K562 (cell line): ENCODE measurements around the gene EPGN. TPM values are rescaled to one million over a fixed set of nuclear protein-coding genes. Genes with fewer than 3 reads are reported as not detected.
A peak's percentile ranks its signal among the peaks of the same experiment; 100 is the strongest.

Experiments
- ATAC-seq: fragments of 200-7000 bp; cut with Tn5 transposase; 3 replicates; pipeline ENCODE4 v1.9.1; 2020; ENCODE audit warnings: moderate library complexity
- BruUV-seq: library from RNA; stranded (reverse); fragments of 400-500 nt; replicated peaks from 2 replicates; lab custom pipeline; 2021; lab: Mats Ljungman, UMichigan
- CTCF ChIA-PET: fragments of 300-600 bp; formaldehyde crosslinking; extraction: SDS; loops from one replicate; lab custom pipeline; 2021; ENCODE audit warnings: low intra/inter-chr PET ratio; lab: Yijun Ruan, JAX
- POLR2A ChIA-PET: fragments of 300-600, 350-650 bp; sonication (Branson Sonifier 250); formaldehyde crosslinking; extraction: SDS; loops from one replicate; lab custom pipeline; 2021; ENCODE audit warnings: antibody characterized with exemption, inconsistent platforms; lab: Yijun Ruan, JAX
- DNase-seq, 4 experiments: peaks; one replicate each; pipeline versions ENCODE4 v3.0.0 to v3.0.0-alpha.2; 2011 to 2018; ENCODE audit warnings: low spot score in 3 of 4, mixed read lengths in 3 of 4; ENCODE audit errors: extremely low read depth in 1 of 4
- FAIRE-seq: peaks from 2 replicates; lab custom pipeline; 2011; peaks lifted over from hg19 to GRCh38; lab: Jason Lieb, UNC
- H2AFZ ChIP-seq: 2 replicates; pipeline ENCODE4 v1.6.0; 2011; ENCODE audit warnings: low read depth, low read length, control low read depth, inconsistent platforms
- H3K27ac ChIP-seq: fragments of 200-600 bp; 3 replicates; pipeline ENCODE4 v1.8.0; 2011; ENCODE audit warnings: low read depth, mild to moderate bottlenecking, control low read depth, inconsistent platforms, low read length, moderate library complexity, mixed read lengths; ENCODE audit errors: extremely low read depth
- H3K27me3 ChIP-seq, 2 experiments: fragments of 300-600 bp in 1 of 2; 2 replicates in 1 of 2; 3 replicates in 1 of 2; pipeline versions ENCODE4 v1.6.0 to v1.8.0; 2011; ENCODE audit warnings: inconsistent platforms in 2 of 2, low read length in 2 of 2, mild to moderate bottlenecking in 1 of 2, mixed read lengths in 1 of 2, moderate library complexity in 1 of 2; ENCODE audit not compliant: control insufficient read depth in 2 of 2, insufficient read depth in 2 of 2
- H3K36me3 ChIP-seq: fragments of 300-600 bp; 3 replicates; pipeline ENCODE4 v1.8.0; 2011; ENCODE audit warnings: mild to moderate bottlenecking, low read length, inconsistent platforms; ENCODE audit not compliant: control insufficient read depth, insufficient read depth
- H3K4me1 ChIP-seq, 2 experiments: fragments of 200-600 bp in 1 of 2; replicated peaks in 1 of 2; 2 replicates in 1 of 2; 3 replicates in 1 of 2; pipeline versions ENCODE4 v1.5.1 to v1.8.0; 2011; ENCODE audit warnings: inconsistent platforms in 2 of 2, low read length in 2 of 2, mild to moderate bottlenecking in 1 of 2, mixed read lengths in 1 of 2, moderate library complexity in 1 of 2; ENCODE audit not compliant: control insufficient read depth in 2 of 2, insufficient read depth in 2 of 2
- H3K4me2 ChIP-seq: 2 replicates; pipeline ENCODE4 v1.6.1; 2011; ENCODE audit warnings: low read length, control low read depth, inconsistent platforms, mixed read lengths; ENCODE audit not compliant: insufficient read depth
- H3K4me3 ChIP-seq: fragments of 200-600 bp; sonication (generic), shearing (Covaris generic); 2 replicates; pipeline ENCODE4 v1.5.1; 2016; ENCODE audit warnings: control low read depth, inconsistent platforms
- H3K79me2 ChIP-seq: fragments of 200-600 bp; 3 replicates; pipeline ENCODE4 v1.8.0; 2011; ENCODE audit warnings: low read length, inconsistent platforms; ENCODE audit not compliant: control insufficient read depth, insufficient read depth
- H3K9ac ChIP-seq, 2 experiments: 2 replicates each; pipeline versions ENCODE4 v1.6.0 to v1.6.1; 2011; ENCODE audit warnings: low read depth in 2 of 2, low read length in 2 of 2, control low read depth in 1 of 2, inconsistent platforms in 1 of 2, mild to moderate bottlenecking in 1 of 2, mixed read lengths in 1 of 2; ENCODE audit not compliant: insufficient read depth in 1 of 2
- H3K9me1 ChIP-seq: one replicate; pipeline ENCODE4 v1.6.0; 2011; ENCODE audit warnings: inconsistent platforms, mild to moderate bottlenecking, low read length, moderate library complexity; ENCODE audit not compliant: control insufficient read depth, insufficient read depth
- H3K9me3 ChIP-seq: replicated peaks from 2 replicates; pipeline ENCODE4 v1.5.1; 2011; ENCODE audit warnings: low read depth, low read length, inconsistent platforms; ENCODE audit not compliant: control insufficient read depth, insufficient read depth
- H4K20me1 ChIP-seq: replicated peaks from 2 replicates; pipeline ENCODE4 v1.6.1; 2011; ENCODE audit warnings: low read length, inconsistent platforms, mixed read lengths; ENCODE audit not compliant: control insufficient read depth, insufficient read depth
- ATF3 ChIP-seq, 2 experiments: fragments of 450-650 bp in 1 of 2; sonication (generic) in 1 of 2; formaldehyde crosslinking in 1 of 2; IDR thresholded peaks in 1 of 2; conservative IDR thresholded peaks in 1 of 2; 2 replicates each; pipeline versions ENCODE4 v1.6.1 to v1.8.1; 2016 to 2023; ENCODE audit warnings: mild to moderate bottlenecking in 2 of 2, moderate library complexity in 2 of 2, inconsistent platforms in 1 of 2, missing genetic modification reagents in 1 of 2
- ATF7 ChIP-seq: fragments of 450-650 bp; IDR thresholded peaks from 2 replicates; pipeline ENCODE4 v1.7.1; 2014; ENCODE audit warnings: mild to moderate bottlenecking, moderate library complexity
- C11orf30 ChIP-seq: fragments of 450-650 bp; IDR thresholded peaks from 2 replicates; pipeline ENCODE4 v1.6.1; 2016; ENCODE audit warnings: low read depth, mild to moderate bottlenecking
- CEBPG ChIP-seq, 3 experiments: fragments of 200-800 bp in 1 of 3; sonication (Bioruptor generic) in 1 of 3; sonication (generic) in 1 of 3; formaldehyde crosslinking in 1 of 3; IDR thresholded peaks in 2 of 3; conservative IDR thresholded peaks in 1 of 3; 2 replicates each; pipeline versions ENCODE4 v1.6.1 to v1.8.0; 2016 to 2022; ENCODE audit warnings: missing compliant biosample characterization in 2 of 3, missing genetic modification characterization in 2 of 3, mild to moderate bottlenecking in 1 of 3, missing genetic modification reagents in 1 of 3
- CREB3L1 ChIP-seq: fragments of 450-650 bp; IDR thresholded peaks from 2 replicates; pipeline ENCODE4 v1.6.1; 2014; ENCODE audit warnings: low read depth, mild to moderate bottlenecking, moderate library complexity, borderline replicate concordance
- HNRNPLL ChIP-seq: fragments of 200-400 bp; formaldehyde crosslinking; IDR thresholded peaks from 2 replicates; pipeline ENCODE4 v1.6.1; 2017; ENCODE audit warnings: low read length, low read depth, mild to moderate bottlenecking; ENCODE audit not compliant: poor library complexity, severe bottlenecking
- MAFG ChIP-seq: fragments of 450-650 bp; conservative IDR thresholded peaks from 2 replicates; pipeline ENCODE4 v1.6.1; 2016; ENCODE audit warnings: missing genetic modification characterization, missing compliant biosample characterization
- SP2 ChIP-seq: IDR thresholded peaks from 2 replicates; pipeline ENCODE4 v1.6.1; 2011; ENCODE audit warnings: mild to moderate bottlenecking, low read depth, low read length, moderate library complexity; ENCODE audit not compliant: poor library complexity, severe bottlenecking; ENCODE audit errors: extremely low read depth
- TRIM24 ChIP-seq, 2 experiments: fragments of 450-650 bp; IDR thresholded peaks; 2 replicates each; pipeline ENCODE4 v1.6.1; 2016
- ZNF133 ChIP-seq: fragments of 250-450 bp; sonication (Bioruptor Pico); IDR thresholded peaks from 2 replicates; pipeline ENCODE4 v1.4.0; 2020; ENCODE audit warnings: mild to moderate bottlenecking
- ZNF140 ChIP-seq: fragments of 250-450 bp; sonication (Bioruptor Pico); IDR thresholded peaks from 2 replicates; pipeline ENCODE4 v1.8.0; 2021; ENCODE audit warnings: moderate library complexity, mild to moderate bottlenecking, inconsistent platforms
- ZNF212 ChIP-seq: fragments of 450-650 bp; formaldehyde crosslinking; IDR thresholded peaks from 2 replicates; pipeline ENCODE4 v1.4.0; 2020; ENCODE audit warnings: mild to moderate bottlenecking
- ZNF316 ChIP-seq: fragments of 450-650 bp; IDR thresholded peaks from 2 replicates; pipeline ENCODE4 v1.6.1; 2016
- WGBS: fragments of 100-300 bp; shearing (Covaris generic); methylation state at CpG from one replicate; pipeline ENCODE4 v1.1.6; 2016; ENCODE audit warnings: low coverage, mixed read lengths; ENCODE audit not compliant: insufficient coverage; ENCODE audit errors: missing lambda C conversion rate; 5-methylcytosine and 5-hydroxymethylcytosine counted together
- in situ Hi-C: fragments of 300-500 bp; cut with MboI; formaldehyde crosslinking; loops from 4 replicates; pipeline ENCODE4 v1.15.0; 2018; ENCODE audit warnings: inconsistent platforms, mixed read lengths
- intact Hi-C: fragments of 100-400 bp; cut with micrococcal nuclease; formaldehyde crosslinking; loops from 2 replicates; pipeline ENCODE4 v1.14.2; 2022
- polyA plus RNA-seq, 8 experiments: library from polyadenylated mRNA; depleted of rRNA in 4 of 8; stranded (reverse) in 5 of 8; unstranded in 3 of 8; fragments of >200 nt; fragmentation: Nextera tagmentation in 2 of 8; fragmentation: Illumina TruSeq in 1 of 8; extraction: Ambion mirVana in 2 of 8; extraction: Trizol in 1 of 8; gene quantifications; 2 replicates each; pipeline versions ENCODE4 v1.2.1 to v1.2.3, GENCODE V29; 2011 to 2014; ENCODE audit warnings: inconsistent platforms in 1 of 8, missing spikeins in 1 of 8
- total RNA-seq, 7 experiments: library from RNA; depleted of rRNA in 6 of 7; stranded (reverse); fragments of >200 nt in 6 of 7; fragmentation: Illumina TruSeq in 2 of 7; extraction: Trizol in 2 of 7; gene quantifications; 2 replicates each; pipeline versions ENCODE4 v1.2.1 to v1.2.3, GENCODE V29; 2011 to 2021; ENCODE audit warnings: low replicate concordance in 1 of 7
- TF ChIP-seq, protein P1 (sequence below): sonication (generic); formaldehyde crosslinking; IDR thresholded peaks from 2 replicates; pipeline ENCODE4 v1.8.0; 2023; ENCODE audit warnings: mild to moderate bottlenecking, missing genetic modification reagents

EPGN gene
- total and polyA plus RNA-seq, 9 of the 15 experiments (the other 6 are each of a cell fraction or from before 2014, with no cell fraction given): 0.10 to 0.56 TPM; not detected in 7

- CTCF ChIA-PET: no interaction called here
- no peak for FAIRE-seq
- TF ChIP-seq CREB3L1: no peak
- no peak for TF ChIP-seq ZNF133 (CRISPR knock-in tag)
- TF ChIP-seq CEBPG (CRISPR knock-in tag; IDR thresholded peaks at IDR 0.05): peak; percentile 66
- TF ChIP-seq CEBPG (tag; conservative IDR thresholded peaks at IDR 0.05 in 1 of 2, IDR thresholded peaks at IDR 0.05 in 1 of 2): peak in 1 of 2 experiments; percentile 74; a peak in 2 of 4 replicates
- TF ChIP-seq C11orf30: peak; percentile 72; the same call in 1 of the 2 replicates
- no peak for TF ChIP-seq ZNF140 (CRISPR knock-in tag)
- TF ChIP-seq ZNF212 (CRISPR knock-in tag): no peak
- peak; percentile 39; the same call in 1 of the 2 replicates for TF ChIP-seq ATF7
- peak; percentile 46; the same call in 1 of the 2 replicates for TF ChIP-seq MAFG (tag)
- no peak for TF ChIP-seq HNRNPLL
- peak in 1 of 2 experiments; percentile 32; a peak in 1 of 4 replicates for TF ChIP-seq TRIM24 (IDR thresholded peaks at IDR 0.05)
- TF ChIP-seq, protein P1, sequence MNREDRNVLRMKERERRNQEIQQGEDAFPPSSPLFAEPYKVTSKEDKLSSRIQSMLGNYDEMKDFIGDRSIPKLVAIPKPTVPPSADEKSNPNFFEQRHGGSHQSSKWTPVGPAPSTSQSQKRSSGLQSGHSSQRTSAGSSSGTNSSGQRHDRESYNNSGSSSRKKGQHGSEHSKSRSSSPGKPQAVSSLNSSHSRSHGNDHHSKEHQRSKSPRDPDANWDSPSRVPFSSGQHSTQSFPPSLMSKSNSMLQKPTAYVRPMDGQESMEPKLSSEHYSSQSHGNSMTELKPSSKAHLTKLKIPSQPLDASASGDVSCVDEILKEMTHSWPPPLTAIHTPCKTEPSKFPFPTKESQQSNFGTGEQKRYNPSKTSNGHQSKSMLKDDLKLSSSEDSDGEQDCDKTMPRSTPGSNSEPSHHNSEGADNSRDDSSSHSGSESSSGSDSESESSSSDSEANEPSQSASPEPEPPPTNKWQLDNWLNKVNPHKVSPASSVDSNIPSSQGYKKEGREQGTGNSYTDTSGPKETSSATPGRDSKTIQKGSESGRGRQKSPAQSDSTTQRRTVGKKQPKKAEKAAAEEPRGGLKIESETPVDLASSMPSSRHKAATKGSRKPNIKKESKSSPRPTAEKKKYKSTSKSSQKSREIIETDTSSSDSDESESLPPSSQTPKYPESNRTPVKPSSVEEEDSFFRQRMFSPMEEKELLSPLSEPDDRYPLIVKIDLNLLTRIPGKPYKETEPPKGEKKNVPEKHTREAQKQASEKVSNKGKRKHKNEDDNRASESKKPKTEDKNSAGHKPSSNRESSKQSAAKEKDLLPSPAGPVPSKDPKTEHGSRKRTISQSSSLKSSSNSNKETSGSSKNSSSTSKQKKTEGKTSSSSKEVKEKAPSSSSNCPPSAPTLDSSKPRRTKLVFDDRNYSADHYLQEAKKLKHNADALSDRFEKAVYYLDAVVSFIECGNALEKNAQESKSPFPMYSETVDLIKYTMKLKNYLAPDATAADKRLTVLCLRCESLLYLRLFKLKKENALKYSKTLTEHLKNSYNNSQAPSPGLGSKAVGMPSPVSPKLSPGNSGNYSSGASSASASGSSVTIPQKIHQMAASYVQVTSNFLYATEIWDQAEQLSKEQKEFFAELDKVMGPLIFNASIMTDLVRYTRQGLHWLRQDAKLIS (CRISPR knock-in tag): no peak
- peak; percentile 68 for TF ChIP-seq ATF3 (IDR thresholded peaks at IDR 0.05)
- no peak for TF ChIP-seq ATF3 (CRISPR knock-in tag; conservative IDR thresholded peaks at IDR 0.05)
- peak; percentile 55; the same call in 1 of the 2 replicates for TF ChIP-seq ZNF316
- no peak for TF ChIP-seq SP2
Observed at GRCh38 chr4:74316397-74316796, 8.1 kb downstream of the EPGN start.

More at GRCh38 chr4:74316397-74316796, 8.1 kb downstream of the EPGN start:
- H3K9me3 ChIP-seq: no peaks in the 10 kb centered on the region
- peaks cover under 1 to 5% of the 10 kb centered on the region in 2 experiments; a peak in 4 of 5 replicates for H3K4me1 ChIP-seq
- in situ Hi-C loops: loop anchor here (10.0 kb wide), 1 partner anchor 218 kb away; no protein-coding TSS in a partner anchor
- intact Hi-C loops: no loop called here
- H2AFZ ChIP-seq: no peak overlapping the region
- H4K20me1 ChIP-seq: no peaks in the 10 kb centered on the region
- H3K27ac ChIP-seq: no peak overlapping the region
- POLR2A ChIA-PET: no interaction called here
- no peak overlapping the region for H3K9ac ChIP-seq
- H3K27me3 ChIP-seq: no peaks in the 10 kb centered on the region
- peaks cover 95% of the 10 kb centered on the region for H3K79me2 ChIP-seq
- WGBS: 27% methylated on average over 2 of the region's 2 CpGs
- H3K36me3 ChIP-seq: peaks cover 27% of the 10 kb centered on the region; the same call in 2 of the 3 replicates
- ATAC-seq (peak; percentile 65), DNase-seq (no peak)
- no TSS peak for BruUV-seq
- H3K4me3 ChIP-seq: no peak overlapping the region
- H3K4me2 ChIP-seq: no peak overlapping the region
- no peaks in the 10 kb centered on the region for H3K9me1 ChIP-seq
